Hematopoietic multipotent progenitor cell treated with erythropoietin and hydrocortisone succinate and interleukin-3 and kit ligand, for 6 days (in vitro differentiated cells): ENCODE results near the gene FAU.
A peak's percentile ranks its signal among the peaks of the same experiment; 100 is the strongest.
"Not testable (repeated sequence)": the region's sequence is repeated elsewhere in the genome, so short reads cannot be mapped to it uniquely, and the experiment has no call there.

Experiments
- DNase-seq: peaks from one replicate; pipeline ENCODE4 v3.0.0-alpha.2; 2015

The FAU gene

DNA sequence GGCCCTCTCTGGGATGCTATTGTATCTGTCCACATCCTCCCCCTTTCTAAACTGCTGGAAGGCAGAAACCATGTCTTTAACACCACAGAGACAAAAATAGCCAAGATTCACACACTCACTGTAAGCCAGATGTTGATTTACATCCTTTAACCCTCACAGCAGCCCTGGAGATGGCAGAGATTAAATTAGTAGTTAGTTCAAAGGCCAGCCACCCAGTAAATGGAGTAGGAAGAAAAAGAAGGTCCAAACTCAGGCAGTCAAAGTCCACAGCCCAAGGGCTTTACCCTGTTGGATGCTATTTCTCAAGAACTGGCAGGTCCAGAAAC, 2.3 kb downstream of the FAU start:
- DNase-seq: no peak

GRCh38 chr11:65118891-65119669, 2.9 kb downstream of the FAU start:
- not testable (repeated sequence) for DNase-seq

DNA sequence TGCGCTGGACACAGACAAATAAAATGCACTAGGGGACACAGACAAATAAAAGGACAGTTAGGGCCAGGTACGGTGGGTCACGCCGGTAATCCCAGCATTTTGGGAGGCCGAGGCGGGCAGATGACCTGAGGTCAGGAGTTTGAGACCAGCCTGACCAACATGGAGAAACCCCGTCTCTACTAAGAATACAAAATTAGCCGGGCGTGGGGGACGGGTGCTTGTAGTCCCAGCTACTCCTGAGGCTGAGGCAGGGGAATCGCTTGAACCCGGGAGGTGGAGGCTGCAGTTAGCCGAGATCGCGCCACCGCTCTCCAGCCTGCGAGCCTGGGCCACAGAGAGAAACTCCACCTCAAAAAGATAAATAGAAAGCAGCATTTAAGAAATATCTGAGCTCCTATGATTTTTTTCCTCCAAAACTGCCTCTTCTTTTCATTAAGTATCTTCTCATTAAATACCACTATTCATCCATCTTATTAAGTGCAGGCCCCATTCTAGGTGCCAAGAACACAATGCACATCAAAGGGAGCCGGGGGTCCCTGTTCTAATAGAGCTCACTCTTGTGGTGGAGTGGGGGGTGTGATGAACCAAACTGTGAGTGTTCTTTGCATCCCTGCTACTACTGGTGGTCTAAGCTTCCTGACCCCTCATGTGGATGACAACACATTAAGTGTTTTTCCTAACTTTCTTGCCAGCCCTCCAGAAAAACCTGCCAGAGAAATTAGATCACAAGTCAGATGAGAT, 3.7 kb downstream of the FAU start:
- no peak for DNase-seq

GRCh38 chr11:65117206-65118096, 4.5 kb downstream of the FAU start, which contains the start of gene ZNHIT2:
TSS of gene ZNHIT2 (minus strand) at chr11:65117701. CDS start at chr11:65117653, 48 bp downstream.
- DNase-seq: peak; percentile 99

DNA sequence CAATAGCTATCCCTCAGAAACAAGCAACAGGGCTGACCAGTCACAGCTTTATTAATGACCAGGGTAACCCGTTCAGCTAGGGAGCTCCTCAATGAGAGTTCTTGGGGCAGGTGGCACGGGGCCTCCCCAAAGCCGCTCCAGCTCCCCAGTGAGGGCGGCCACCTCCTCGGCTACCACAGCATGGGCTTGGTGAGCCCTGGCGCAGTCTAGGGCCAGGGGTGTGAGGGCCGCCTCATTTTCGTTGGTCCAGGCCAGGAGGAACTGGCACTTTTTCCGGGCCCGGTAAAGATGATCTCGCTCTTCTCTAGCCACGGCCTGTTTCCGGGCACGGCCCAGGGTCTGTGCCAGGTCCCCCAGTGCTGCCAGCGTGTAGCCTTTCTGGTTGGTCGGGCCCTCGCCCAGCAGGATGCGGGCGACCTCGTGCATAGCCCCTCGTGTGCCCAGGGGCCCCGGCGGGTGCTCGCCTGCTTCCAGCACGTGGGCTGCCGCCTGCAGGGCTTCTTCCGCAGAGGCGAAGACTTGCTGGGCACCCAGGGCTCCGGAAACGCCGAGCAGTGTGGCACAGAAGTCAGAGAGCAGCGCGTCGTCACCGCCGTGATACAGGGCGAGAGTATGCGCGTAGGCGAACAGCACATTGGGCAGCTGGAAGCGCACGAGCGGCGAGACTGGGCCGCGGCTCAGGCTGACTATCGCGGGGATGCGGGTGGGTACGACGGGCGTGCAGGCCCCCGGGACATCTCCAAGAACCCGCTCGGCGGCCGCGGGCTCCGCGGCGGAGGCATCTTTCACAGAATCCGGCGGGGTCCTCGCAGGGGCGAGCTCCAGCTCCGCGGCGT, 5.3 kb downstream of the FAU start:
- peak; percentile 63 for DNase-seq

DNA sequence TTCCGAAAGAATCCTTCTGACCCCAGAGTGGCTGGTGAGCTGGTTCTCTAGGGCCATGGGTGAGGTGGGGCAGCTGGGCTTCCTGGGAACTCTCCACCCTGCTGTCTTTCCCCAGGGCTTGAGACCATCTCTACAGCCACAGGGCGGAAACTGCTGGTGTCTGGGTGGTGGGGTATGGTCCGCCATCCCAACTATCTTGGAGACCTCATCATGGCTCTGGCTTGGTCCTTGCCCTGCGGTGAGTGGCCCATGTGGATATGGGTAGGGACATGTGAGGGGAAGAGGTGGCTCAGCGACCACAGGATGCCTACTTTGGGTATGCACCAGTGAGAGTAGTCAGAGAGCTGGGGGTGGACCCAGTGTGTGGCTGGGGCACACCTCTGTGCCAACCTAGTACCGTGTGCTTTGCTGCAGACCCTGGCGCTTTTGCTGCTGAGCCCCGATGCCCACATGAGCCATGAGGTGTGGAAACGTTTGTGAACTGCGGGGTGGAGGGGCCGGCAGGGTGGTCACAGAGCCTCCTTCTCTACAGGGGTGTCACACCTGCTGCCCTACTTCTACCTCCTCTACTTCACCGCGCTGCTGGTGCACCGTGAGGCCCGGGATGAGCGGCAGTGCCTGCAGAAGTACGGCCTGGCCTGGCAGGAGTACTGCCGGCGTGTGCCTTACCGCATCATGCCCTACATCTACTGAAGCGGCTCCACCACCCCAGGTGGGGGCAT, 6.4 kb downstream of the FAU start:
- peak; percentile 14 for DNase-seq

GRCh38 chr11:65114538-65115171, 7.3 kb downstream of the FAU start:
- peak; percentile 13 for DNase-seq

- peak; percentile 78 for DNase-seq
Measured at GRCh38 chr11:65113839-65114238, 8.1 kb downstream of the FAU start.

- DNase-seq: peak; percentile 66
Measured at GRCh38 chr11:65113361-65113756, 8.6 kb downstream of the FAU start.

- DNase-seq: peak; percentile 79
Measured at GRCh38 chr11:65112546-65113360, 9.2 kb downstream of the FAU start.

- DNase-seq: peak; percentile 99
Measured at GRCh38 chr11:65111744-65112545, 10.0 kb downstream of the FAU start, which contains the start of gene TM7SF2. TSS of gene TM7SF2 (plus strand) at chr11:65111872. CDS start at chr11:65112016, 144 bp downstream.

DNA sequence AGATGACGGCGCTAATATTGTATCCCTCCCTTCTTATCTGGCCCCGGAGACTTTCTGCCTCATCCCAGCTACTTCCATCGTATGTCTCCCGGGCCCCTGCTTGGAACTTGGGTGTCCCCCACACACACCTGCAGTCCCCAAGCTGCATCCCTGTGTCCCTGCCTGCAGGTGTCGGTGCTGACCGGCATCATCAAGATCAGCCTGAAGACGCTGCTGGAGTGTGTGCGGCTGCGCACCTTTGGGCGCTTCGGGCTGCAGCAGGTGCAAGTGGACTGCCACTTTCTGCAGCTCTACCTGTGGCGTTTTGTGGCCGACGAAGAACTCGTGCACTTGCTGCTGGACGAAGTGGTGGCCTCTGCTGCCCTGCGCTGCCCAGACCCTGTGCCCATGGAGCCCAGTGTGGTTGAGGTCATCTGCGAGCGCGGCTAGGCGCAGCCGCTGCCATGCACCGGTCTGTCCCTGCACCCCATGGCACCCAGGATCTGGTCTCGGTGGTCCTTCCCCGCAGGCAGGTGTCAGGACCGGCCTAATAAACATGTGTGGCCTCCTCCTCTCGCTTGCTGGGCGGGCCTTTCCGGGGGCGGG, 10.7 kb downstream of the FAU start:
- DNase-seq: no peak

- peak; percentile 93 for DNase-seq
Measured at GRCh38 chr11:65110354-65110861, 11.5 kb downstream of the FAU start.

DNA sequence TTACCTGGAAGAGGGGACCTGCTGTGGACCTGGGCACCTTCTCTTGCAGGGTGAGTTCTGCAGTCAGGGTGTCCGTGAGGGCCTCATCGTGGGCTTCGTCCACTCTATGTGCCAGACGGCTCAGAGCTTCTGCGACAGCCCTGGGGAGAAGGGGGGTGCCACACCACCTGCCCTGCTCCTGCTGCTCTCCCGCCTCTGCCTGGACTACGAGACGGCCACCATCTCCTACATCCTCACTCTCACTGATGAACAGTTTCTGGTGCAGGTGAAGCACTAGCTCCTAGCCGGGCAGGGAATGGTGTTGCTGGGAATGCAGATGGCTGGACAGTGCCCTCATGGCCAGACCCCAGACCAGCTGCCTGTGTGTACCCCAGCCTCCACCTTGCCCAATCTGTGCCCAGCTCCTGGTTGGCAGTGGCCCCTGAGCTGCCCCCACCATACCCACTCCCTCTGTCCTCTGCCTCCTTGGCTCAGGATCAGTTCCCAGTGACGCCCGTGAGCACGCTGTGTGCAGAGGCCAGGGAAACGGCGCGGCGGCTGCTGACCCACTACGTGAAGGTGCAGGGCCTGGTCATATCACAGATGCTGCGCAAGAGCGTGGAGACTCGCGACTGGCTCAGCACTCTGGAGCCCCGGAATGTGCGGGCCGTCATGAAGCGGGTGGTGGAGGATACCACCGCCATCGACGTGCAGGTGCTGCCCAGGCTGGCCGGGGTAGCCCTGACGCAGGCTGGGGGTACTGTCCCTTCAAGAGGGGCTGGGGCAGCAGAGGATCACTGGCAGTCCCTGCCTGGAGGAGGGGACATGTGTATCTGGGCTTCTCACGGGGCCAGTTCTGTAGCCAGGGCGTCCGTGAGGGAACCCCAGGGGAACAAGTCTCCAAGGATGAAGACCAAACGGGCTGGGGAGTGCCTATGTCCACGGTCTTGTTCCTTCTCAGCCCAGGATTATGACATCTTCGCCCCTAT, 12.4 kb downstream of the FAU start:
- no peak for DNase-seq

DNA sequence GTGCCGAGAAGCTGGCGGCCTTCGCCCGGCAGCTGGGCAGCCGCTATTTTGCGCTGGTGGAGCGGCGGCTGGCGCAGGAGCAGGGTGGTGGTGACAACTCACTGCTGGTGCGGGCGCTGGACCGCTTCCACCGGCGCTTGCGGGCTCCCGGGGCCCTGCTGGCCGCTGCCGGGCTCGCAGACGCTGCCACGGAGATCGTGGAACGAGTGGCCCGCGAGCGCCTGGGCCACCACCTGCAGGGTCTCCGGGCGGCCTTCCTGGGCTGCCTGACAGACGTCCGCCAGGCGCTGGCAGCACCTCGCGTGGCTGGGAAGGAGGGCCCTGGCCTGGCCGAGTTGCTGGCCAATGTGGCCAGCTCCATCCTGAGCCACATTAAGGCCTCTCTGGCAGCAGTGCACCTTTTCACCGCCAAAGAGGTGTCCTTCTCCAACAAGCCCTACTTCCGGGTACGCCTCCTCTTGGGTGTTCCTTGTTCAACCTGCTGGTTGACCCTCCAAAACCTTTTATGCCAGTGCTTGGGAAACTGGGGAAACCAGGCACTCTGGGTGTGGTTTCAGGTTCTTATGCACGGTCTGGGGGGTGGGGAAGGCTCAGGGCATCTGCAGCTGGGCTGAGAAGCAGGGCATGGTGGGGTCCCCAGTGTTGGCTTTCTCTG, 13.3 kb downstream of the FAU start:
- no peak for DNase-seq

DNA sequence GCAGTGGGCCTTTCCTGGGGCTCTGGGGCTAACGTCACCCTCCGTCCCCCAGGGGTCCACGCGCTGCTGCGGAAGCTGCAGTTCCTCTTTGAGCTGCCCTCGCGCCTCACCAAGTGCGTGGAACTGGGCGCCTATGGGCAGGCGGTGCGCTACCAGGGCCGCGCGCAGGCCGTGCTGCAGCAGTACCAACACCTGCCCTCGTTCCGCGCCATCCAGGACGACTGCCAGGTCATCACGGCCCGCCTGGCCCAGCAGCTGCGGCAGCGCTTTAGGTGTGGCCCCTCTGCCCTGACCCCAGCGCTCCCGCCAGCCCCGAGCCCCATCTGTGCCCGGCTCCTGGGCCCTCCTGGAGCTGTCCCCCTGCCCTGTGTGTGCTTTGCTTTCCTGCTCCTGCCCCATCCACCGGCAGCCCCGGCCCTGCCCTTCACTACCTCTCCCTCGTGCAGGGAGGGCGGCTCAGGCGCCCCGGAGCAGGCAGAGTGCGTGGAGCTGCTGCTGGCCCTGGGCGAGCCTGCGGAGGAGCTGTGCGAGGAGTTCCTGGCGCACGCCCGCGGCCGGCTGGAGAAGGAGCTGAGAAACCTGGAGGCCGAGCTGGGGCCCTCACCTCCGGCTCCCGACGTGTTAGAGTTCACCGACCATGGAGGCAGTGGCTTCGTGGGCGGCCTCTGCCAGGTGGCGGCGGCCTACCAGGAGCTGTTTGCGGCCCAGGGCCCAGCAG, 14.0 kb downstream of the FAU start:
- no peak for DNase-seq
